ENCODE measurements around the gene PIN1.
"Not testable (repeated sequence)": the region's sequence is repeated elsewhere in the genome, so short reads cannot be mapped to it uniquely, and the experiment has no call there.

Gene PIN1

DNA sequence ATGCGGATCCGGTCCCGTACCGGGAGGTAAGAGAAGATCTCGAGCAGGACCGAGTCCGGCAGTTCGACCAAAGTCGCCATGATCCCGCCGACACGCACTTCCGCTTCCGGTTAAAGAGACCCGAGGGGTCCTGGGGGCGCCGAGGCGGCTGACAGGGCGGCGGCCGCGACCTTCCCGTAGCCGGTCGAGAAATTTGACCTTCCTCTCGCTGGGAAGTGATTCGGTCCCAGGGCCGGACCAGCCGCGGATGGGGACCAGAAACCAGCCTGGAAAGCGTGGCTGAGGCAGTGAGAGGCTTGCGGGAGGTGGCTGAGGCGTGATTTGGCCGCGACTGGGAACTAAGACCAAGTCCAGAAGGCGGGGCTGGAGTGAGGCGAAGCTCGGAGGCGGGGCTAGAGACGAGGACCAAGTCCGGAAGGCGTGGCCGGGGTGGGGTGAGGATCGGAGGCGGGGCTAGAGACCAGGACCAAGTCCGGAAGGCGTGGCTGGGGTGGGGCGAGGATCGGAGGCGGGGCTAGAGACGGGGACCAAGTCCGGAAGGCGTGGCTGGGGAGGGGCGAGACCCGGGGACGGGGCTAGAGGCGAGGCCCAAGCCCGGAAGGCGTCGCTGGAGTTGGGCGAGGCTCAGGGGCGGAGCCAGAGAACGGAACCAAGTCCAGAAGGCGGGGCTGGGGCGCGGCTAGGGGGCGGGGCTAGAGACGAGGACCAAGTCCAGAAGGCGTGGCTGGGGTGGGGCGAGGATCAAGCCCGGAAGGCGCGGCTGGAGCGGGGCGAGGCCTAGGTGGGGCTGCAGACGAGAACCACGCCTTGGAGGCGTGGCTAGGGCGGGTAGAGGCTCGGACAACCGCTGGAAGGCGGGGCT lies 16.2 kb upstream of the PIN1 start, which contains the start of gene FBXL12:
FBXL12 (minus strand) TSS at position 346 of the 862 bp plus-strand sequence; CDS start at position 80, 266 bp downstream.
- DNase-seq (ENCODE audit: low read depth) = peak; percentile 99

DNA sequence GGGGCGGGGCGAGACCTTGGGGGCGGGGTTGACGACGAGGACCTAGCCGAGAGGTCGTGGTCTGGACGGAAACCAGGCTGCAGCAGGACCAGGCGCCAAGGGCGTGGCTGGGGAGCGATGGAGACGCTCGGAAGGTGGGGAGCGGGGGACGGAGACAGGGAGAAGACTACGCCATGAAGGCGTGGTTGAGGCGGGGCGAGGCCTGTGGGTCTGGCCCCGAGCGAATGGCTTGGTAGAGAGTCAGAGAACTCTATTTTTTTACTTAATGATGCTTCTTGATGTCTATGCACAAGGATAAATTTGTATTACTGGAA lies 15.6 kb upstream of the PIN1 start:
- no peak for DNase-seq (ENCODE audit: low read depth)

DNA sequence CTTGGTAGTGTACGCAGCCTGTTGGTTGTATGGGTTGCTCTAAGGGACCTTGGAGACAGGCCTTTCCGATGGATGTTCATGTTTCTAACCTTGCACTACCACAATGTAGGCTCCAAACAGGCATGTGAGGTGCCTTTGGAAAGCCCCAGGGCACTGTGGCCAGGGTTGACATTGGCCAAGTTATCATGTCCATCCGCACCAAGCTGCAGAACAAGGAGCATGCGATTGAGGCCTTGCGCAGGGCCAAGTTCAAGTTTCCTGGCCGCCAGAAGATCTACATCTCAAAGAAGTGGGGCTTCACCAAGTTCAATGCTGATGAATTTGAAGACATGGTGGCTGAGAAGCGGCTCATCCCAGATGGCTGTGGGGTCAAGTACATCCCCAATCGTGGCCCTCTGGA lies 15.1 kb upstream of the PIN1 start:
- DNase-seq (ENCODE audit: low read depth) = not testable (repeated sequence)

DNA sequence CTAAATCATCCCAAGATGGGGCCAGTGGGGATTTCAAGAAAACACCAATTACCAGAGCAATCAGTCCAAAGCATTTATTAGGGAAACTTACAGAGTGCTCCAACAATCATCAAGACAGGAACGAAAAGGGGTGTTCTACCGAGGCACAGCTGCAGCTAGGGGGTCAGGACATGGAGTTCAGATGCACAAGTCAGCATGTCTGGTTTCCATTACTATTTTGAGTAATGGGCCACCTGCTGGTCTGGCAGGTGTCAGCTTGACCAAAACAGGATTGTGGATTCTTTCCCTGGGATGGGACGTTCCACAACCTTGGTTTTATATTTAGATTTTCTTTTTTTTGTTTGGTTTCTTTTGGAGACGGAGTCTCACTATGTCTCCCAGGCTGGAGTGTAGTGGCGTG lies 11.3 kb upstream of the PIN1 start:
- no peak for DNase-seq (ENCODE audit: low read depth)

DNA sequence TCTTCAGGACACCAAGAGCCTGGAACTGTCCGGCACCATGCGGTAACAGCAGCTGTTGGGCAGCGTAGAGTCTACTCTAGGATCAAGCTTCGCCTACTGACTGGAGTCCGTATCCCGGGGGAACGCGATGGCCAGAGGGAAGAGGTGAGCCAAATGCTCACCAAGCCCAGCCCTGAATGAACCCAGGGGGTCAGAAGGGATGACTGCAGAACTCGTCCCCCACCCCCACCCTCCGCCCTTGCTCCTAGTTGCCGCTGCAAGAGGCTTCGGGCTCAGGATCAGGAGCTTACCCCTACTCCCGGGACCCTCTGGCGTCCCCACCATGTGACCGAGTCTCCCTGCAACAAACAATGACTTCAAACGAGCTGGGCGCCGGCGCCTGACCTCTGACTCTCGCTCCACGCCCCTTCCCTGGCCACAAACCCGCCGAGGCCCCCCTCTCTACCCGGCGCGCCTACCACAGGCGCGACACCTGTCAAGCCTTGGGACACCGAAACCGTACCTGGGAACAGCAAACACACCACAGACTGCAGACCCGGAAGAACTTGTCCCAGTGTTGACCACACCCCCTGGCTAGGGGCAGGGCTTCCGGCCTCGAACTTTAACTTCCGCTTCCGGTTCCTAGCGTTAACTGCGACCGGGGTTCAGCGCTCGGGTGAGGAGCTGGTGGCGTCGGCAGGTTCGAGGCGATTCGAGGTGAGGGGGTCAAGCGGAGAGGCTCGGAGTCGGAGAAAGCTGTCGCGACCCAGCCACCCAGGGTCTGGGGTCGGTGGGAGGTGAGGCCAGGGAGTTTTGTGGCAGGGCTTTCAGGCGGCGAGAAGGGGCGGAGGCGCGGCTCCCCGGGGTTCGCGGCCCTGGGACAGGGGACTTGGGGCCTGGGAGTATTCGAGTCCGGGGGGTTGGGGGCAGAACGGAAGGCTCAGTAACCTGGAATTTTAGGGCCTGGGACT lies 7.6 kb upstream of the PIN1 start, which contains the start of gene UBL5:
UBL5 (plus strand) TSS at position 630 of the 950 bp plus-strand sequence. CDS start 420 bp downstream, outside the sequence.
- peak; percentile 89 for DNase-seq (ENCODE audit: low read depth)

DNA sequence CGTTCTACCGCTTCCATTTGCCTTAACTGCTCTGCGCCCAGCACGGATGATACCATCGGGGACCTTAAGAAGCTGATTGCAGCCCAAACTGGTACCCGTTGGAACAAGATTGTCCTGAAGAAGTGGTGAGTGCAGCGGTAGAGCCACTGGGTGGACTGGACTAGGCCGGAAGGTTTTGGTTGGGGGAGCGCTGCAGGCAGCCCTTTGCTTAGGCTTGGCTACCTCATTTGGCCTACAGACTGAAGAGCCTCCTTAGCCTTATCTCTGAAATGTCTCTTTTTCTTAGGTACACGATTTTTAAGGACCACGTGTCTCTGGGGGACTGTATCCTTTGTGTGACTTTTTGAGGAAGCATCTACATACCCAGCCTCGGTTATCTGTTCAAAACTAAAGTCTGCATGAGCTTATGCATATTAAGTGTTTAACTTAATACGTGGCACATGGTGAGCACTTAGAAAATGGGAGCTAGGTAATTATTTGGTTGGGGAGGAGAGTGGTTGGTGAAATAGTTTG lies 6.5 kb upstream of the PIN1 start:
- DNase-seq (ENCODE audit: low read depth) = no peak

DNA sequence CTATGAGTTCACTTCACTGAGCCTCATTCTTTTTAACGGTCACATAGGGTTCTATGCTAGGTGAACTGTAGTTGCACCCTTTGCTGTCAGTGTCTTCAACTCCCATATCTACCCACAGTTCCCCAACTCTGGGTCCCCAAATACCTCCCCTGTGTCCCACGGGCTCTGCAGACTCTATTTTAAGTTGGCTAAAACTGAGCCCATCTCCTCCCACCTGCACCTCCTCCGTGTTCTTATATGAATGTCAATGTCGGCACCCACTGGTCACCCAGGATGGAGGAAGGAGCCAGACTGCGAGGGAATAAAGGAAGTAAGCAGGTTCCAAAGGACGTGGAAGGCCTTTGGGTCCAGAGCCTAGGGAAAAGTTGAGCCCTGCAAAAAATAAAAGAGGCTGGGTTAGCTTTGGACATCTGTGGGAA lies 802 bp upstream of the PIN1 start:
- DNase-seq (ENCODE audit: low read depth) = no peak

DNA sequence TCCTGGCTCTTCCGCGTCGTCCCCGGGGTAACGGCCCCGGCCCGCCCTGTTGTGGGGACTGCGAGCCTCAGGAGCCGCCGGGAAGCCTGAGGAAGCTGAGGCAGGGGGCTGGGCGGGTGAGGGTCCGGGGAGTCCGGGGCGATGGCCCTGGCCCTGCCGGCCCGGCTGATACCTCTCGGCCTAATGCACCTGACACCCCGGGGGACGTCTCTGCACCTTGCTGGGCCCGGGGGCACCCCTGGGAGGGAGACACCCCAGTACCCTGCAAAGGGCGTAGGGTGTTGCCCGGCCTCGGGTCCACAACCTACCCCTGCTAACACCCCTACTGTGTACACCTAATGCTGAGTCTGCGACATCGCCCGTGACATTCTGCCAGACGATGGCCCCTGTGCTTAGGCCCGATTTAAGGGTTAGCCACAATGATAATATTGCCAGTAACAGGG lies 410 bp downstream of the PIN1 start:
- no peak for DNase-seq (ENCODE audit: low read depth)

DNA sequence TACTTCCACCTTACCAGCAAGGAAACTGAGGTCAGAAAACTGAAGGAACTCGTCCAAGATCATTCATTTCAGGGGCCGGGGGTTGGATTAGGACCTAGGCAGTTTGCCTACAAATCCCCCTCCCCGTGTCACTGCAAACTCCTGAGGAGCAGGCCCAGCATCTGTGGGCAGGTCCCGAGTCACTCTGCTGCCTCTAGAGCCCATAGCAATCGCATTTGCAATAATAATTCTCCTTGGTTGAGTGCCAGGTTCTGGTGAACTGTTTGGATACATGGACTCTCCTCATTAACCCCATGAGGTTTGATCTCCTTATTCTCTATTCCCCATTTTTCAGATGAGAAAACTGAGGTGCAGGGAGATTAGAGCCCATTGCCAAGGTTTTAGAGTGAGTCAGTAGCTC lies 903 bp downstream of the PIN1 start:
- DNase-seq (ENCODE audit: low read depth) = no peak

DNA sequence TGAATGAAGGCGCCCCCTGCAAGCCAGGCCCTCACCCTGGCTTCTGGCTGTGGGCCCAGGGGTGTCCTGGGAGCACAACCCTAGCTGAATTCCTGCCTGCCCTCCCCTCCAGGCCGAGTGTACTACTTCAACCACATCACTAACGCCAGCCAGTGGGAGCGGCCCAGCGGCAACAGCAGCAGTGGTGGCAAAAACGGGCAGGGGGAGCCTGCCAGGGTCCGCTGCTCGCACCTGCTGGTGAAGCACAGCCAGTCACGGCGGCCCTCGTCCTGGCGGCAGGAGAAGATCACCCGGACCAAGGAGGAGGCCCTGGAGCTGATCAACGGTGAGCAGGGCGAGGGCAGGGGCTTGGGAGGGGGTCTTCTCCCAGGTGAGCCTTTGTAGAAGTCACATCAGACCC lies 3.2 kb downstream of the PIN1 start:
- DNase-seq (ENCODE audit: low read depth) = no peak

DNA sequence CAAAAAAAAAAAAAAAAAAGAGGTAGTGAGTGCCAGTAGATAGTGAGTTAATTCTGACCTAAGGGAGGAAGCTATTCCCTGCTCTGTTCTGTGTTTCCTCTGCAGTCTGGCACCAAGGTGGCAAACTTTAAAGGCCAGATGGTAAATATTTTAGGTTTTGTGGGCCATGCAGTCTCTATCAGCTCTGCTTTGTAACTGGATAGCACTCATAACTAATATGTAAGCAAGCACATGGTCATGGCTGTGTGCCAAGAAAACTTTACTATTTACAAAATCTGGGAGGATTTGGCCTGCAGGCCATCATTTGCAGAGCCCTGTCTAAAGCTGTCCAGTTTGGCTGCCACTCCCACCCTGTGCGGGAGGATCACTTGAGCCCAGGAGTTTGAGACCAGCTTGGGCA lies 4.3 kb downstream of the PIN1 start:
- DNase-seq (ENCODE audit: low read depth) = no peak

DNA sequence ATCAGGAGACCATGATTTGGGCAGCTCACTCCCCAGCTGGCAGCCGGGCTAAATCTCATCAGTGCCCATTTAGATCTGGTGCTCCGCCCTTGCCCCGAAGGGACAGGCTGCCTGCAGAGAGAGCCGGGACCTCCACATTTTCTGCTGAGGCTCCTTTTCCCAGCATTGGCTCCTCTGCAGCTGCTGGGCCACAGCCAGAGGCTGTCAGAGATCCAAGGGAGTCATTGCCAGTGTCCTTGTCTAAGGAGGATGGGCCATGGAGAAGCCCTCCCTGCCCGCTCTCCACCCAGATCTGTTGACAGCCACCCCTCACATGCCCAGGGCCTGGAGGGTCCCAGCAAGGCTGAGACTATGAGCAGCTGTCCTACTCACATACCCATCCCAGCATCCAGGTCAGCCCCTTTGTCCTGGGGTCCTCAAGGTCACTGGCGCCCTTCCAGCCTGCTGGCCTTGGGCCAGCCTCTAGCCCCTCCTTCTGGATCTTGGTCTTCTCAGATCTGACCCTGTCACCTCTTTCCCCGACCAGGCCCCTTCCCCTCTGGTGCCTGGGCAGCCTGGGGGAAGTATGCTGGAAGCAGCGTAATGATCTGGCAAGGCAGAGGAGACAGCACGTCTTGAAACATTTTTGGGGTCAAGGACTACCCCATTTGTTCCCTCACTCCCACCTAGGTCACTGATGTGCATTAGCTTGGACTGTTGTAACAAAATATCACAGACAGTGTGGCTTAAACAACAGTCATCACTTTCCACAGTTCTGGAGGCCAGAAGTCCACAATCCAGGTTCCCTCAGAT lies 7.9 kb downstream of the PIN1 start:
- DNase-seq (ENCODE audit: low read depth) = no peak

DNA sequence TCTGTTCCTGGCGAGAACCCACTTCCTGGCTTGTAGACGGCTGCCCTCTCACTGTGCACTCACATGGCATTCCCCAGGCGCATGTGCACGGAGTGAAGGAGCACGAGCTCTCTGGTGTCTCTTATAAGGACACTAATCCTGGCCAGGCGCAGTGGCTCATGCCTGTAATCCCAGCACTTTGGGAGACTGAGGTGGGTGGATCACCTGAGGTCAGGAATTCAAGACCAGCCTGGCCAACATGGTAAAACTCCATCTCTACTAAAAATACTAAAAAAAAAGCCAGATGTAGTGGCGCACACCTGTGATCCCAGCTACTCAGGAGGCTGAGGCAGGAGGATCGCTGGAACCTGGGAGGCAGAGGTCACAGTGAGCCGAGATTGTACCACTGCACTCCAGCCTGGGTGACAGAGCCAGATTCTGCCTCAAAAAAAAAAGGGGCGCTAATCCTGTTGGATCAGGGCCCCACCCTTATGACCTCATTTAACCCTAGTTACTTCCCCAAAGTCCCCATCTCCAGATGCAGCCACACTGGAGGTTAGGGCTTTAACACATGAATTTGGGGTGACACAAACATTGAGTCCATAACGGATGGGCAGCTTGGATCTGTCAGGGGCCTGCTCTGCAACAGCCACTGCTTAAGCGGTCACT lies 8.6 kb downstream of the PIN1 start:
- DNase-seq (ENCODE audit: low read depth) = not testable (repeated sequence)

DNA sequence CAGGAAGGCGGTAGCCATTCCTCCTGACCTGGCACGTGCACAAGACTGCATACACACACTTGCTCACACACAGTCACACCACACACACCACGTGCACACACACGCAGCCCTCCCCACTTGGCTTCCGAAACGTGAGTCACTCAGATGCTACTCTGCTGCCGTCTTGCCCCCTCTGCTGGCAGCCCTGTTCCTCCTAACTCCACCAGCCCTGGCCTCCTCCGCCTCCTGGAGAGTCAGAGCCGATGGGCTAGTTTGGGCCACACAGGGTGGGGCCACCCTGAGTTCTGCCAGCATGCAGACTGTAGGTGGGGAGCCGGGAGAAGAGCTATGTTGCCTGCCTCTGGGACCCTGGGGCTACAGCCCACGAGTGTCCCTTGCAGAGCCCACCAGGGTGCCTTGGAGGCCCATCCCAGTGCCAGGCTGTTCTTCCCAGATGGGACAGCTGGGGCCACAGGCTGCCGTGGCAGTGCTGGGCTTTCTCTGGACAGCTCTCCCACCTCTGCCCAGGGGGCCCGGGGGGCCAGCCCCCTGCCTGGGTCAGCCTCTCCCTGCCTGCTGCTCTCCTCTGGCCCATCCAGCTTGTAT lies 12.1 kb downstream of the PIN1 start:
- no peak for DNase-seq (ENCODE audit: low read depth)

DNA sequence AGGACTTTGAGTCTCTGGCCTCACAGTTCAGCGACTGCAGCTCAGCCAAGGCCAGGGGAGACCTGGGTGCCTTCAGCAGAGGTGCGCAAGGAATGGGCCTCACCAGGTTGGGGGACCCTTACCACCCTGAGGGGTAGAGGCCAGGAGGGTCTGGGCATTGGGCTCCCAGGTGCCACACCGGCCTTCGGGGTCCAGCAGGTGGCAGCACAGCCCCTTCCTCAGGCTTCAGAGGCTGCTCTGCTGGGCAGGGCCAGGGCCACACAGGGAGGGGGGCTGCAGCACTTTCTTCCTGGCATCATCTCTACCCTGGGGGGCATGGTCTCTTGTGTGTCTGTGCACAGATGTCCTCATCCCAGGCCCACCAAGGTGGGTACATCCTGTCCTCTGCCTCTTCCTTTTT lies 12.9 kb downstream of the PIN1 start:
- no peak for DNase-seq (ENCODE audit: low read depth)

DNA sequence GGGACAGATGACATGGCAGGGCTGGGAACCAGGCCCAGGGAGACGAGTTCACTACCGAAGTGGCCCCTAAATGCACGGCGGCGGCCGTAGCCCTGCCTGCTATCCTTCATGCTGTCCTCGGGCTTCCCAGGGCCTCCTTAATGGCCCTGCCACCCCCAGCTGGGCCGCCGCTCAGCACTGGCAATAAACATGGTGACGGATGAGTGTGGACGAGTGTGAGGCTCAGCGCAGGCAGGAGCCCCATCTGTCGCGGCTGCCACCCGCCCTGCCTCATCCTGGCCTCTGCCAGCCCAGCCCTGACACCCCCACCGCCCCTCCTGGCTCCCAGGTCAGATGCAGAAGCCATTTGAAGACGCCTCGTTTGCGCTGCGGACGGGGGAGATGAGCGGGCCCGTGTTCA lies 13.6 kb downstream of the PIN1 start:
- DNase-seq (ENCODE audit: low read depth) = no peak

DNA sequence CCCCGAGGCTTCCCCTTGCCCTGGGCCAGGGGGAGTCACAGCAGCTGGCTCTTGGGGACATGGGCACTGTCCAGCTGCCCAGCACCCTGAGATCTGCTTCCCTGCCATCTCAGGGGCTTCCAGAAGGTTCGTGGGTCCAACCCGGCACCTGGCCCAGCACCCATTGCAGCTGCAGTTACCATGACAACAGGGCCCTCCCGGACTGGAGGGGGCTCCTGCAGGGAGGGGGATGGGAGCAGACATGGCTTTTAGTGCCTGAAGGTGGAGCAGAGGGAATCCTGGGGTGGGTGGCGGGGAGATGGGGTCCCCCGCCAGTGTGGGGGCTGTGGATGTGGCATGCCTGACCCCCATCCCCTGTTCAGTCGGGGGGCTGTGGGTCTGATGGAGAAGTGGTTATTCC lies 14.7 kb downstream of the PIN1 start:
- DNase-seq (ENCODE audit: low read depth) = no peak

DNA sequence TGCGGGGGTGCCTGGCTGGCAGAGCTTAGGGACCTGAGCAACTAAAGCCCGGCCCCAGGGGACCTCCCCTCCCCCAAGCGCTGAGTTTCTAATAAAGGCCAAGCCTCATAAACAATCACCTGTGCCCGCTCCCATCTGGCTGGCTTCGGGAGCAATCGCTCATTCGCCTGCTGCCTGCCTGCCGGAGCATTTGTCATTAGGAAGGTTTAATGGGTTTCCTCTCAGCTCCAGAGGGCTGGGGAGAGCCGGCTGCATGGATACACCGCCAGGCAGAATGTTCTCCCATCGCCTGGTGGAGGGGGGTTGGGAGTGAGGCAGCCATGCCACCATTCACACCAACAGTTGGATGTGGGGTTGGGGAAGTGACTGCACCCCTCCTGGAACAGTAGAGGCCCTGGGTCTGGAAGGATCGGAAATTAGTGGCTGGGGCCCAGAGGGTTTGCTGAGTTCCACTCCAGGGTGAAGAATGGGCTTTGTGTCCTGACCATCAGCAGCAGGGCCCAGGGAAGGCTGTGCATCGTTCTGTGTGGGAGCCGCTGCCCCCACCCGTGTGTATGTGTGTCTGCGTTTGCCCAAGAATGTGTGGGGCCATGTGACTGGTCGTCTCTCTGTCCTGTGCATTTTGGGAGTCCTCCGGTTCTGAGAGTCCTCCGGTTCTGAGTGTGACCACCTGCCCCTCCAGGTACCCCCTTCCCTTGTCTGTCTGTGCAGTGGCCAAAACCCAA lies 15.3 kb downstream of the PIN1 start:
- no peak for DNase-seq (ENCODE audit: low read depth)

DNA sequence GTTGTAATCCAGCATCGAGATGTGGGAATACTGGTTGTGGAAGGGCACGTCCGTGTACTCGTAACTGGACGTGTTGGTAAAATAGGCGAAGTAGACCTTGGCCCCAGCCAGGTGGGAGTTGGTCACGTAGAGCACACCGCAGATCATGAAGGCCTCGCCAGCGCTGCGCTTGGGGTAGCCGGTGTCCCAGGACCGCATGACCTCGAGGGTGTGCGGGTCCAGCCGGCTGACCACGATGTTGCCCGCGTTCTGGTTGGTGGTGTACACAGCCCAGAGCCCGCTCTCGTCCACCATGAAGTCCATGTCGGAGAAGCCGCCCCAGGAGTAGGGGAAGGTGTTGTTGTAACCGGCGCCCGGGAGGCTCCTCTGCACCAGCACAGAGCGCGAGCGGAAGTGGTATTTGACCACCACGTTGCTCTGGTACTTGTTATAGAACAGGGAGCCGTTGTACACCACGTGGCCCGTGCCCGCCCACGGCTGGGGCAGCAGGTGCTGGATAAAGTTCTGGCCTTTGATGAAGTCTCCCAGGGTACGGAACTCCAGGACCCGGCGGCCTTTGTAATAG lies 19.2 kb downstream of the PIN1 start:
- DNase-seq (ENCODE audit: low read depth) = no peak

DNA sequence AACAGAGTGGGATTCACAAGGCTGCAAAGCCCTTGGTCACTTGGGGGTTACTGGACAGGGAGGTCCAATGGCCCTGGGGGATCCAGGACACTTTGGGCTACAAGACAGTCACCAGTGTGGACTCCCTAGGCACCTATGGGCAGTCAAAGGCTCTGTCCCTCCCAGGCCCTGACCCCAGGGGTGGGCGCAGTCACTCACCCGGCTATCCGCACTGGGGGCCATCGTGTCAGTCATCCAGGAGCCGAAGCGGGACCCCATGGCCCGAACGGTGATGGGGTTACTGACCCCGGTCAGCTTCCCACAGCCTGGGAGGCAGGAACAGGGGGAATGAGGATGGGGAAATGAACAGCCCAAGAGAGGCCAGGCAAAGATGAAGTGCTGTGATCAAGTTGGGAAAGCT lies 21.5 kb downstream of the PIN1 start:
- no peak for DNase-seq (ENCODE audit: low read depth)
